Stimulated activated CD8-positive, alpha-beta memory T cell treated with anti-CD3 and anti-CD28 coated beads, Interleukin-4, amount 100 ng/mL, for 4 hours (primary cell): ENCODE measurements around the gene HSBP1.

Source experiments
- DNase-seq, 2 donors: peaks; one replicate each; pipeline ENCODE4 v3.0.0-alpha.2; 2020; ENCODE audit warnings: low read depth in 2 of 2, low spot score in 1 of 2

Gene HSBP1

GRCh38 chr16:83807710-83808572 is at the start of gene HSBP1:
HSBP1 (plus strand) TSS chr16:83807978; CDS start chr16:83808077, 99 bp downstream.
- peak; percentile 79 to 84 for DNase-seq

GRCh38 chr16:83762141-83762991 is 45.4 kb upstream of the HSBP1 start:
- DNase-seq, result no peak

DNA sequence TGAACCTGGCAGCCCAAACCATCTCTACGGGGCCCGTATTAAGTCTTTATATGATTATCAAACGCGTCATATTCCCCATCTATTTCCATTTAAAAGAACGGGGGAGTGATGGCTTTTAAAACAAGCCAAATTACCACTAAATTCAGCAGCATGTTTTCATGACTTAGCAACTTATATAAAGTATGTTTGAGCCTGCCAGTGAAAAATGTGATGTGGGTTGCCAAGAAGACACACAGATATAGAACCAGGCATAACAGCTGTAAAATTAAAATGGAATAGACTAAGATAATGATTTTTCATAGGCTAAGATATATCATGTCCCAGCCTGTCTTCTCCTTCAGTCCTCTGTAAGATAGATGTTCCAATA is 44.8 kb upstream of the HSBP1 start:
- no peak for DNase-seq

DNA sequence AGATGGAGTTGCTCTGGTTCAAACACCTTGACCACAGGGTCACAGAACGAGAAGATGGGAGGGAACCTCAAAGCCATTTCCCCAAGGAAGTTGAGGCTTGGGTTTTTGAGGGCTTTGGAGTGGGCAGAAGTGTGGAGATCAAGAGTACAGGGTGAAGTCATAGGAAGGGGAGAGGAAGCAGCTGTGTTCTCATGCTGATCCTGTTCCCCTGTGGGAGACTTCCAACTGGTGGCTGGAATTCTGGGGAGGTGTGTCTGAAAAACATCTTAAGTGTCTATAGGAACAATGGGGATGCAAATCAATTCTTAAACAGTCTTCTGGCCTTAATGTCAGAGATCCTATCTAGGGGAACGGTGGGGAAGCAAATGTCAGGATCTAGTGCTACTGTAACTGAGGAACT is 38.8 kb upstream of the HSBP1 start:
- no peak for DNase-seq

GRCh38 chr16:83769397-83770008 is 38.3 kb upstream of the HSBP1 start:
- DNase-seq, result no peak

DNA sequence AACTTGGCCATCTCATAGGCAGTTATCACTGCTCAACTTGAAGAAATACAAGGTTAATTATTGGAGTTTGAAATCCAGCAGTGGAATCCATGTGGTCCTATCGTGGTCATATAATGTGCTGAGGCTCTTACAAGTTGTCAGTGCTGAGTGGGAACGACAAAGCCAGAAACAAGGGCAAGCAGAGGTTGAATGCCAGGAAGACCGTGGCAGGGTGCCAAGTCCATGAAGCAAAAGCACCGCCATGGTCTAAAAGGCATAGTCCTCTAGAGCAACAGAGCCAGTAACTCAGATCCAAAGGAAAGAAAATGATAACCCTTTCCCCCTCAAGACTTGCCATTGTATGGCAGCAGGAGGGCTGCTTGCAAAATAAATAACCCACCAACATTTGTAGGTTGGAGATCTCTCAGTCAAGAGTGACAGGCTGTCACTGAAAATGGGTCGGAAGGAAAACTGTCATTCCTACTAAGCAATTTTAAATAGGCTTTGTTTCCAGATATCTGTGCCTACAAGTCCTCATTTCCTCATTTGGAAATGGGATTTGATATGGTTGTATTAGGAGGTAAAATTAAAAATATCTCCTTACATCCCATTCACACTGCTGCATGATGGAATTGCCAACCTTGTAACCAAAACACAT is 36.4 kb upstream of the HSBP1 start:
- DNase-seq, result no peak

- DNase-seq, result no peak
These were observed 35.0 kb upstream of the HSBP1 start for GRCh38 chr16:83772806-83773205.

DNA sequence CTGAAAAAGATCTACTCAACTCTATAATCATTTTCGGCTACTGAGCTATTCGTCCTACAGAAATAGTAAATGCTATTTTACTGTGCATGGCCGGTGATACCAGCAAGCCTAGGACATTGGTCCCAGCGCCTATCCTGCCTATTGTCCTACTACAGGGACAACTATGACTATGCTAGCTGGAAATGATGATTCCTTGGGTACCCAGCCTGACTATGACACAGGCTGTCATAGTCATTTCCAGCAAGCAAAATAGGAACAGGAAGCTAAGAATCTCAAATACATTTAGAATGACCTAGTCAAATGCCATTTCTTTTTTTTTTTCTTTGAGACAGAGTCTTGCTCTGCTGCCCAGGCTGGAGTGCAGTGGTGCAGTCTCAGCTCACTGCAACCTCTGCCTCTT is 33.7 kb upstream of the HSBP1 start:
- no peak for DNase-seq

DNA sequence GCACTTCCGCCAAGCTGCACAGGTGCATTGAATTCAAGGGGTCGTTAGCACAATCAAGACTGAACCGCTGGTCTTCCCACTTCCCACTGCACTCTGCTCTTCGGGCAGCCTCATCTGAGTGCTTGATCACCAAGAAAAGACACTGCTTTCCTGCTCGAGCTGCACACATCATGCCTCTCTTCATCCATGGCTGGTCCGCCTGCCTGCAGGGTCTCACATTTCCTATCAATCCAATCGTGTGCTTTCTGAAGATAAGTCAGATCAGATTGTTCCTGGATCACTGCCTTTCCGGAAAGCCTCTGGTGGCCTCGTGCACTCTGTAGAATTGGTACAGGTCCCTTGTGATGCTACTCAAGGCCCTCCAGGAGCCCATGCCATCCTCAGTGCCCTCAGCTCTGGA is 30.8 kb upstream of the HSBP1 start:
- DNase-seq, result no peak

- no peak for DNase-seq
These were observed 27.9 kb upstream of the HSBP1 start for GRCh38 chr16:83779886-83780285.

GRCh38 chr16:83785455-83785854 is 22.3 kb upstream of the HSBP1 start:
- DNase-seq, result no peak

GRCh38 chr16:83789642-83790401 is 18.0 kb upstream of the HSBP1 start:
- no peak for DNase-seq

- no peak for DNase-seq
These were observed 15.9 kb upstream of the HSBP1 start for GRCh38 chr16:83791916-83792315.

DNA sequence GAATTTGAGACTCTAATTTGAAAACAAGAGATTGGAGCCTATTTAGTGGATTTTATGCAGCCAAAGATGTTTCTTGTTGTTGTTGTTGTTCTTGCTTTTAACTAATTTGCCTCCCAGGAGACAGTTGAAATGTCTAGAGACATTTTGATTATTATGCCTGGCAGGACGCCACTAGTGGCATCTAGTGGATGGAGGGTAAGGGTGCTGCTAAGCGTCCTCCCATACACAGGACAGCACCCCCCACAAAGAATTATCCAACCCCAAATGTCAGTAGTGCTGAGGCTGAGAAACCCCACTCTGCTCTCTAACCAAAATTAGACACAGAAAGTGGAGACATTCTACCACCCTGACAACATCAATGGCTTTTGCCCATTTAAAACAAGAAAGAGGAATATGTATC is 15.4 kb upstream of the HSBP1 start:
- DNase-seq, result no peak

GRCh38 chr16:83793179-83793578 is 14.6 kb upstream of the HSBP1 start:
- DNase-seq, result no peak

- no peak for DNase-seq
These were observed 12.8 kb upstream of the HSBP1 start for GRCh38 chr16:83794860-83795554.

GRCh38 chr16:83797013-83797412 is 10.8 kb upstream of the HSBP1 start:
- DNase-seq, result no peak

DNA sequence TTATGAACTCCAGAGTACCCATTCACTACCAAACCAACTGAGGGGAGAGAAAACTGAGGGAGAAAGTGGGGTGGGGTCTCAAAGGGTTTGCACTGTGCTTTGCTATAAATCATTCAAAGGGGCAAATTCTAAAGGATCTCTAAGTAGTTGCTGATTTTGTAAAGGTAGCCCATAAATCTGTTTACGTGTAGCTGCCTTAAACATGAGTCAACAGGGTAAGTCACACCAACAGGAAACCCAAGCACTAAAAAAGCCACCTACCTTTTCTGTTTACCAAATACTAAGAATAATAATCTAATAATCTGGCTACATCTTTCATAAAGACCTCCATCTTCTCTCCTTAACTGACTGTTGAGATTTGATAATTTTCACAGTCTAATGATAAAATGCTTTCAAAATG is 8.4 kb upstream of the HSBP1 start:
- no peak for DNase-seq

- no peak for DNase-seq
These were observed 5.6 kb upstream of the HSBP1 start for GRCh38 chr16:83802135-83802534.
